ENCODE results near the gene C9orf50.

DNA sequence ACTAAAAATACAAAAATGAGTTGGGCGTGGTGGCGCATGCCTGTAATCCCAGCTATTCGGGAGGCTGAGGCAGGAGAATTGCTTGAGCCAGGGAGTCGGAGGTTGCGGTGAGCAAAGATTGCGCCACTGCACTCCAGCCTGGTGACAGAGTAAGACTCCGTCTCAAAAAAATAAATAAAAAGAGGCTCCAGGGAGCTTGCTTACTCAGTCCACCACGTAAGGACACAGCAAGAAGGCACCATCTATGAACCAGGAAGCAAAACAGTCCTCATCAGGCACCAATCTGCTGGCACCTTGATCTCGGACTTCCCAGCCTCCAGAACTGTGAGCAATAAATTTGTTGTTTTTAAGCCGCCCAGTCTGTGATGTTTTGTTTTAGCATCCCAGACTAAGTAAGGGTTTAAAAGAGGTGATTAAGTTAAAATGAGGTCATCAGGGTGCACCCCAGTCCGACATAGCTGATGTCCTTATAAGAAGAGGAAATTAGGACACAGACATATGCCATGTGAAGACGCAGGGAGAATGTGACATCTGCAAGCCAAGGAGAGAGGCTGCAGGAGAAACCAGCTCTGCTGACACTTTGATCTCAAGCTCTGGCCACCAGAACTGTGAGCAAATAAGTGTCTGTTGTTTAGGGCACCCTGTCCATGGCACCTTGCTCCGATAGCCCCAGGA is 45.9 kb downstream of the C9orf50 start:
- TF ChIP-seq POLR2A (IDR thresholded peaks at IDR 0.05) = no peak
- TF ChIP-seq, protein P1, sequence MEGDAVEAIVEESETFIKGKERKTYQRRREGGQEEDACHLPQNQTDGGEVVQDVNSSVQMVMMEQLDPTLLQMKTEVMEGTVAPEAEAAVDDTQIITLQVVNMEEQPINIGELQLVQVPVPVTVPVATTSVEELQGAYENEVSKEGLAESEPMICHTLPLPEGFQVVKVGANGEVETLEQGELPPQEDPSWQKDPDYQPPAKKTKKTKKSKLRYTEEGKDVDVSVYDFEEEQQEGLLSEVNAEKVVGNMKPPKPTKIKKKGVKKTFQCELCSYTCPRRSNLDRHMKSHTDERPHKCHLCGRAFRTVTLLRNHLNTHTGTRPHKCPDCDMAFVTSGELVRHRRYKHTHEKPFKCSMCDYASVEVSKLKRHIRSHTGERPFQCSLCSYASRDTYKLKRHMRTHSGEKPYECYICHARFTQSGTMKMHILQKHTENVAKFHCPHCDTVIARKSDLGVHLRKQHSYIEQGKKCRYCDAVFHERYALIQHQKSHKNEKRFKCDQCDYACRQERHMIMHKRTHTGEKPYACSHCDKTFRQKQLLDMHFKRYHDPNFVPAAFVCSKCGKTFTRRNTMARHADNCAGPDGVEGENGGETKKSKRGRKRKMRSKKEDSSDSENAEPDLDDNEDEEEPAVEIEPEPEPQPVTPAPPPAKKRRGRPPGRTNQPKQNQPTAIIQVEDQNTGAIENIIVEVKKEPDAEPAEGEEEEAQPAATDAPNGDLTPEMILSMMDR (IDR thresholded peaks at IDR 0.05) = no peak

Data from heart left ventricle (tissue), 13 donors.